IPS-NIHi7 (cell line): ENCODE data around the gene VLDLR.

Experiments
- DNase-seq: peaks from one replicate; pipeline ENCODE4 v3.0.0; 2012; ENCODE audit warnings: mixed read lengths; ENCODE audit errors: extremely low spot score

Gene VLDLR

GRCh38 chr9:2621722-2622460 lies at the start of gene VLDLR:
VLDLR (plus strand) TSS chr9:2621787; CDS start chr9:2622190, 403 bp downstream.
- peak; percentile 71 for DNase-seq

DNA sequence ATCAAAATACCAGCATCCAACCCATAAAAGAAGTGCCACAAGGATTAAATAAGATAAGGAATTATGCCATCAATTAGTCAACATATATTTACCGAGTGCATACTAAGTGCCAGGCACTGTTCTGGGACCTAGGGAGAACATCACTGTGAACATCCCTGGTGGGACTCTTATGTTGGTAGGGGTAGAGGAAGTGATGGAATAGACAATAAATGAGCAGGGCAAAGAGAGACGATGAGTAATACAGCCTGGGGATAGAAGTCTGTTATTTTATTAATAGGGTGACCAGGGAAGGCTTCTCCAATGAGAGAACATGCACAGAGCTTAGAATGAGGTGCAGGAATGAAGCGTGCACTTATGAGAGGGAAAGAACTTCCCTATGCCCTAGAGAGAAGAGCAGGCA lies 47.4 kb upstream of the VLDLR start:
- DNase-seq: no peak

- DNase-seq: no peak
Observed at GRCh38 chr9:2576631-2577030, 45.0 kb upstream of the VLDLR start.

DNA sequence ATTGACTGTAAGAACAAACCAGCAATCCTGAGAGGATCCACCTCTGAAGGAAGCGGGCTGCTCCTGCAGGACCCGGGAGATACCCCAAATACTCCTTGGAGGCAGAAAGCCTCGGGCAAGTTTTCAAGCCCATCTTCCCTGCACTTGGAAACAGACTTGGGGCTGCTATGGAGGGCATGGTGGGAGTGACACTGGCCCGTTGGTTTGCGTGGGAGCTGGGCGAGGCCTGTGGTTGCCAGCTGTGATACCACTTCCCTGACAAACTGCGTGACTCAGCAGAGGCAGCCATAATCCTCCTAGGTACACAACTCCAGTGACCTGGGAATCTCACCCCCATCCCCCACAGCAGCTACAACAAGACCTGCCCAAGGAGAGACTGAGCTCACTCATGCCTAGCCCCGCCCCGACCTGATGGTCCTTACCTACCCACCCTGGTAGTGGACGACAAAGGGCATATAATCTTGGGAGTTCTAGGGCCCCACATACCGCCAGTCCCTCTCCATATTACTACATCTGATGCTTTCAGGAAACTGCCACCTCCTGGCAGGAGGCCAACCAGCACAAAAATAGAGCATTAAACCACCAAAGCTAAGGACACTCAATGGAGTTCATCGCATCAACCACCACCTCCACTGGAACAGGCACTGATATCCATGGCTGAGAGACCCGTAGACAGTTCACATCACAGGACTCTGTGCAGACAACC lies 38.1 kb upstream of the VLDLR start:
- no peak for DNase-seq

GRCh38 chr9:2591967-2592366 lies 29.6 kb upstream of the VLDLR start:
- no peak for DNase-seq

GRCh38 chr9:2593744-2594143 lies 27.8 kb upstream of the VLDLR start:
- DNase-seq: no peak

DNA sequence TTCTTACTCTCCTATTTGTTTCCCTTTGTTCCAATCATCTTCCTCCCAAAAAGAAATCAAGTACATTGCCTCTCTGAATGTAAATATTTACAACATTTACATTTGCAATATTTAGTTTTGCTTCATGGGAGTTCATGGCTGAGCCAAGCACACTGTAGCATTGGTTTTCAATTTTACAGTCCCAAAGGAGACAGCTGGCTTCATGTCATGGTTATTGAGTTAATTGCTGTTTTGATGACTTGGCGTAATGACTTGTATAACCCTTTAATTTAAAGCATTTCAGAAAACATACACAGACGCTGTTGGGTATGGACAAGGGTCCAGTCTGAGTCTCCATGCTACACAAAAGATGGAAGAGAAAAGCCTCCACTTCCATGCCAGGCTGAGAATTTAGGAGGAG lies 25.6 kb upstream of the VLDLR start:
- DNase-seq: no peak

DNA sequence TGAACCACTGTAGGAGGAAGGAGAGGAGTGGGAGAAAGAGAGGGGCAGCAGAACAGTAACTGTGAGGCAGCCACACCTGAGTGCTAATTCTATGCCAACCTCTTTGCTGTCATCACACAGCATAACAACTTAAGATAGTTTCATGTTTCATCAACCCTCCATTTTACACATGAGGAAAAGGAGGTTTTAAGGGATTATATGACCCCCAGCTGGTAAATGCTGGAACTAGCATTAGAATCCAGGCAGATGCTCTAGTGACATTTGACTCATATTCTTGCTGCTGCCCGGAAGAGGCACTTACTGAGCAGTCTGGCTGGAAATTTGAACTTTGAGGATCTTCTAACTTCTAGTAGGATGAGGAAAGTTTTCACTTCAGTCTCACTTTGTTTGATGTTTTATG lies 24.1 kb upstream of the VLDLR start:
- no peak for DNase-seq

GRCh38 chr9:2599896-2600295 lies 21.7 kb upstream of the VLDLR start:
- DNase-seq: no peak

DNA sequence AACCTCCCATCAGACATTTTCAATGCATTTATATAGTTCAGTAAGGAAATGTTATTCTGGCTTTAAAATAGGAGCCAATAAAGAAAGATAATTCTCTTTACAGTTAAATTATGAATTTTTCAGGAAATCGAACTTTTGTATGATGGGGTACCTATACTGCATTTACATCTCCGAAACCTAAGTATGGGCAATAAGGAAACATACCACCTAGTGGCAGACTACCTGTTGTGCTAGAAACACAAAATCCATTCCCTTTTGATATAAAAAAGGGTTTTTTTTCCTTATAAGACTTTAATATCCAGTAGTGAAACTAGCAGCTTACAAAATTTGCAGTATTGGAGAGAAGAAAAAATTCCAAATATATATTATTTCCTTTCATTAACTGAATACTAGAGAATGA lies 21.3 kb upstream of the VLDLR start:
- no peak for DNase-seq

GRCh38 chr9:2601785-2602378 lies 19.7 kb upstream of the VLDLR start:
- no peak for DNase-seq

GRCh38 chr9:2602704-2603116 lies 18.9 kb upstream of the VLDLR start:
- DNase-seq: no peak

- DNase-seq: no peak
Observed at GRCh38 chr9:2603621-2604020, 18.0 kb upstream of the VLDLR start.

DNA sequence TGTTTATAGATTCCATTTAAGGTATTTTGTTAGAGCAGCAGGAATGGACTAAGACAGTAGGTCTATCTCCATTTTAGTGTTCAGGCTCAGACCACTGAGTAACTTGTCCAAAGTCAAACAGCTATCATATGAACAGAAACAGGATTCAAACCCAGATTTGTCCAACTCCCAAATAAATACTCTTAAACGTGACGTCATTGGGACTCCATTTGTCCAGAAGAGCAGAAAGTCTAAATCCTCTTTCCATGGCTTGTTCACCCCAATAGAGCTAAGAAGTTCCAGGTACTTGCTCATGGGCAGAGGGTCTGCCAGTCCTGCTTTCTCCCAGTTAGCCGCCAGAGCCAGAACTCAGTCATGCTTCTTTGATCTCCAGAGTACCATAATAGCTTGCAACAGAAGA lies 16.3 kb upstream of the VLDLR start:
- no peak for DNase-seq

- no peak for DNase-seq
Observed at GRCh38 chr9:2608276-2608675, 13.3 kb upstream of the VLDLR start.

- no peak for DNase-seq
Observed at GRCh38 chr9:2610985-2611384, 10.6 kb upstream of the VLDLR start.

GRCh38 chr9:2611961-2612360 lies 9.6 kb upstream of the VLDLR start:
- DNase-seq: no peak

DNA sequence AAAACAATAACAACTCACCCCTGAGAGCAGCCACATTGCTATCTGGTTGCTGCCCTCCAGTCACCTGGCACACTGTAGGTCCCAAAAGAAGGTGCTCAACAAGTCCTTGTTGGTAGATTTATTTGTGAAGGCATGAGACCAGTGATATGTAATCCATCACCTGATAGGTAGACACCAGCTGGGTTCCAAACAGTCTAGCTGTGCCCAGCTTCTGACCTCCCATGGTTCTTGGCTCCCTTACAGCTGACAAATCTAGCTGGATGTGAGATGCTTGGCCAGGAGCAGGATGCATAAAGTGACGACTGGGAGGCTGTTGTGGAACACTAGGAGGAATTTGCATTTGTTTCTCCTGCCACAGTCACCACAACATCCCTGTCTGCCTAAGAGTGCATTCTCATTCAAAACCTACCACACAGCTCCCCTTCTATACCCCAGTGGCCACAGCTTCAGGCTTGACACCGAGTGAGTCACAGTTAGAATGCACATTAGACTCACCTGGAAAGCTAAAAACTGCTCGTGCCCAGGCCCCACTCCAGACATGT lies 7.8 kb upstream of the VLDLR start:
- peak; percentile 54 for DNase-seq

DNA sequence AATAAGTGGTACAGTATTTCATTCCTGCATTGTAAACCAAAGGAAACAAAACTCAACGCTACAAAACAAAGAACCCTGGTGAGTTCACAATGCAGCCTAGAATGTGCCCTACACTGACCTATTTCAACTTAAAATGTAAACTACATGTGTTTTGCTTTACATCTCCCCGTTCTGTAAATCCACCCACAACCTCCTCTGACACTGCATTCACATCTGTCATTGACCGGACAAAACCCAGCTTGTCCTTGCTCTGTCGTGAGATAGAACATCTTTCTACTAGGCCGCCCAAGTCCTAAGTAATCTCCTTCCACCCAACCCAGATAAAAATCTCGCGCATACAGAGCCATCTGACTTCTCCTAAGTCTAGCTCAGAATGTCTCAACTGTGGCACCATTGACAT lies 6.1 kb upstream of the VLDLR start:
- no peak for DNase-seq

- DNase-seq: no peak
Observed at GRCh38 chr9:2616692-2617377, 4.8 kb upstream of the VLDLR start.

- no peak for DNase-seq
Observed at GRCh38 chr9:2618289-2618688, 3.3 kb upstream of the VLDLR start.
